SK-N-SH treated with all-trans-retinoic acid at 6 μM for 48 hours (cell line): ENCODE data around the gene BTG3.

Experiments used
- ATAC-seq: fragments of 200-7000 bp; cut with Tn5 transposase; 3 replicates; pipeline ENCODE4 v1.9.1; 2020; ENCODE audit warnings: mild to moderate bottlenecking, moderate library complexity
- ARNTL ChIP-seq: fragments of 450-650 bp; formaldehyde crosslinking; IDR thresholded peaks from 2 replicates; pipeline ENCODE4 v1.5.0; 2020; ENCODE audit warnings: low read depth, mild to moderate bottlenecking, moderate library complexity, borderline replicate concordance
- BACH2 ChIP-seq: fragments of 250-450 bp; sonication (Bioruptor Pico); IDR thresholded peaks from 2 replicates; pipeline ENCODE4 v1.9.0; 2021; ENCODE audit warnings: mild to moderate bottlenecking, borderline replicate concordance
- CSDC2 ChIP-seq: fragments of 250-450 bp; sonication (Bioruptor Pico); IDR thresholded peaks from 2 replicates; pipeline ENCODE4 v1.5.0; 2020; ENCODE audit warnings: mild to moderate bottlenecking, moderate library complexity
- ESRRG ChIP-seq: fragments of 250-450 bp; sonication (Bioruptor Pico); IDR thresholded peaks from 2 replicates; pipeline ENCODE4 v1.6.1; 2021; ENCODE audit warnings: mild to moderate bottlenecking
- GLIS3 ChIP-seq: fragments of 250-450 bp; sonication (Bioruptor Pico); IDR thresholded peaks from 2 replicates; pipeline ENCODE4 v1.5.0; 2020; ENCODE audit warnings: mild to moderate bottlenecking, moderate library complexity
- ISL1 ChIP-seq: fragments of 250-450 bp; sonication (Bioruptor Pico); IDR thresholded peaks from 2 replicates; pipeline ENCODE4 v2.1.2; 2022; ENCODE audit warnings: mild to moderate bottlenecking, moderate library complexity
- OSR1 ChIP-seq: fragments of 250-450 bp; sonication (Bioruptor Pico); IDR thresholded peaks from 2 replicates; pipeline ENCODE4 v1.8.0; 2022; ENCODE audit warnings: moderate library complexity, mild to moderate bottlenecking, inconsistent platforms
- PPARA ChIP-seq: fragments of 250-450 bp; sonication (Bioruptor Pico); IDR thresholded peaks from 2 replicates; pipeline ENCODE4 v1.5.0; 2020; ENCODE audit warnings: mild to moderate bottlenecking, borderline replicate concordance
- RARB ChIP-seq: fragments of 250-450 bp; sonication (Bioruptor Pico); IDR thresholded peaks from 2 replicates; pipeline ENCODE4 v1.8.0; 2021; ENCODE audit warnings: mild to moderate bottlenecking, moderate library complexity
- SNAI2 ChIP-seq: fragments of 250-450 bp; sonication (Bioruptor Pico); IDR thresholded peaks from 2 replicates; pipeline ENCODE4 v1.5.0; 2020; ENCODE audit warnings: mild to moderate bottlenecking, moderate library complexity
- TCF4 ChIP-seq: fragments of 250-450 bp; sonication (Bioruptor Pico); IDR thresholded peaks from 2 replicates; pipeline ENCODE4 v1.8.0; 2021; ENCODE audit warnings: mild to moderate bottlenecking, moderate library complexity, borderline replicate concordance
- TOX ChIP-seq: fragments of 250-450 bp; sonication (Bioruptor Pico); IDR thresholded peaks from 2 replicates; pipeline ENCODE4 v1.8.0; 2021; ENCODE audit warnings: mild to moderate bottlenecking, moderate library complexity, borderline replicate concordance
- ZC3H10 ChIP-seq: fragments of 250-450 bp; sonication (Bioruptor Pico); IDR thresholded peaks from 2 replicates; pipeline ENCODE4 v1.5.1; 2021; ENCODE audit warnings: mild to moderate bottlenecking, moderate library complexity
- ZFP3 ChIP-seq: fragments of 250-450 bp; sonication (Bioruptor Pico); IDR thresholded peaks from 2 replicates; pipeline ENCODE4 v1.5.0; 2020; ENCODE audit warnings: mild to moderate bottlenecking, moderate library complexity
- ZFP30 ChIP-seq: fragments of 450-650 bp; formaldehyde crosslinking; IDR thresholded peaks from 2 replicates; pipeline ENCODE4 v1.5.0; 2022; ENCODE audit warnings: mild to moderate bottlenecking, moderate library complexity
- ZNF70 ChIP-seq: fragments of 450-650 bp; formaldehyde crosslinking; IDR thresholded peaks from 2 replicates; pipeline ENCODE4 v1.5.0; 2020; ENCODE audit warnings: mild to moderate bottlenecking, moderate library complexity
- TF ChIP-seq, protein P1 (sequence below): fragments of 250-450 bp; sonication (Bioruptor Pico); IDR thresholded peaks from 2 replicates; pipeline ENCODE4 v1.5.1; 2021; ENCODE audit warnings: mild to moderate bottlenecking, moderate library complexity
- TF ChIP-seq, protein P2 (sequence below): fragments of 250-450 bp; sonication (Bioruptor Pico); IDR thresholded peaks from 2 replicates; pipeline ENCODE4 v1.8.0; 2020; ENCODE audit warnings: mild to moderate bottlenecking, moderate library complexity, borderline replicate concordance
- TF ChIP-seq, protein P3 (sequence below): fragments of 250-450 bp; sonication (Bioruptor Pico); IDR thresholded peaks from 2 replicates; pipeline ENCODE4 v1.8.0; 2021; ENCODE audit warnings: low read depth, mild to moderate bottlenecking, moderate library complexity, borderline replicate concordance
- TF ChIP-seq, protein P4 (sequence below): fragments of 250-450 bp; sonication (Bioruptor Pico); IDR thresholded peaks from 2 replicates; pipeline ENCODE4 v1.5.1; 2020; ENCODE audit warnings: low read depth, mild to moderate bottlenecking, moderate library complexity

Gene BTG3

DNA sequence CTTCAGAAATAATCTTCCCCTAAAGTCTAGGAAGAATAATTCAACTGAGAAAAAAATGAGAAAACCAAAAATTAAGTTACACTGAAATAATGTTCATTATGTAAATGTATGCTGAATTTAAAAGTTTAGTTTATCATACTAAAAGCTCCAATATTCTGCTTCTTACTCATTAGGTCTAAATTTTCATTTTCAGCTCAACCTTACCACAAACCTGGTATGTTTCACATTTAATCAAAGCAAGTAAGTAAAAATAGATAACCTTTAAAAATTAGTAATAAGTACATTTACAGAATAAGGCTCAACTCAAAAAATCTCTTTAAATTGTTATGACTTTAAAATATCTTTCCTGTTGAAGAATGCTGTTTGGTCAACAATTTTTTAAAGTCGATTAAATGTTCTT, 15.0 kb downstream of the BTG3 start:
- no peak for ATAC-seq
- TF ChIP-seq OSR1 (CRISPR knock-in tag) (no peak), TCF4 (CRISPR knock-in tag) (no peak), BACH2 (CRISPR knock-in tag) (no peak), ISL1 (CRISPR knock-in tag) (no peak), PPARA (CRISPR knock-in tag) (no peak), ARNTL (no peak), RARB (CRISPR knock-in tag) (no peak), ZC3H10 (CRISPR knock-in tag) (no peak), SNAI2 (CRISPR knock-in tag) (no peak), ZFP3 (CRISPR knock-in tag) (no peak), ESRRG (CRISPR knock-in tag) (no peak), ZFP30 (CRISPR knock-in tag) (no peak)
- TF ChIP-seq, protein P1, sequence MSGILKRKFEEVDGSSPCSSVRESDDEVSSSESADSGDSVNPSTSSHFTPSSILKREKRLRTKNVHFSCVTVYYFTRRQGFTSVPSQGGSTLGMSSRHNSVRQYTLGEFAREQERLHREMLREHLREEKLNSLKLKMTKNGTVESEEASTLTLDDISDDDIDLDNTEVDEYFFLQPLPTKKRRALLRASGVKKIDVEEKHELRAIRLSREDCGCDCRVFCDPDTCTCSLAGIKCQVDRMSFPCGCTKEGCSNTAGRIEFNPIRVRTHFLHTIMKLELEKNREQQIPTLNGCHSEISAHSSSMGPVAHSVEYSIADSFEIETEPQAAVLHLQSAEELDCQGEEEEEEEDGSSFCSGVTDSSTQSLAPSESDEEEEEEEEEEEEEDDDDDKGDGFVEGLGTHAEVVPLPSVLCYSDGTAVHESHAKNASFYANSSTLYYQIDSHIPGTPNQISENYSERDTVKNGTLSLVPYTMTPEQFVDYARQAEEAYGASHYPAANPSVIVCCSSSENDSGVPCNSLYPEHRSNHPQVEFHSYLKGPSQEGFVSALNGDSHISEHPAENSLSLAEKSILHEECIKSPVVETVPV (CRISPR knock-in tag), result no peak

DNA sequence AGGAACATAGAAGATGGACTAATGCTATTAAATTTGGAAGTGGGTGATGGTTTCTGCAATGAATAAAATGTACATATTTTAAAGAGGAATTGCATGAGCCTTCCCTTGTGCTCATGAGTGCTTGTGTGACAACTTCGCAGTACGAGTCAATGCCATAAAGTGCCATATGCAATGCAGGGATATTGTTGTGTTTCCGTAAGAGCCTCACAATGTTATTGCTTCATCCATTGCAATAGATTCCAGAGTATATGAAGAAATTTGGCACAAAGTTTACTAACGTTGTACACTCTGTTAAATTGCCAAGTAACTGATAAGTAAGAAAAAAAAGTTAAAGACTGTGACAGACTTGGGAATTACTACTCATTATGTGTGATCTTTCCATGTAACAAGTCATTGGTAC, 22.3 kb downstream of the BTG3 start:
- TF ChIP-seq, protein P2, sequence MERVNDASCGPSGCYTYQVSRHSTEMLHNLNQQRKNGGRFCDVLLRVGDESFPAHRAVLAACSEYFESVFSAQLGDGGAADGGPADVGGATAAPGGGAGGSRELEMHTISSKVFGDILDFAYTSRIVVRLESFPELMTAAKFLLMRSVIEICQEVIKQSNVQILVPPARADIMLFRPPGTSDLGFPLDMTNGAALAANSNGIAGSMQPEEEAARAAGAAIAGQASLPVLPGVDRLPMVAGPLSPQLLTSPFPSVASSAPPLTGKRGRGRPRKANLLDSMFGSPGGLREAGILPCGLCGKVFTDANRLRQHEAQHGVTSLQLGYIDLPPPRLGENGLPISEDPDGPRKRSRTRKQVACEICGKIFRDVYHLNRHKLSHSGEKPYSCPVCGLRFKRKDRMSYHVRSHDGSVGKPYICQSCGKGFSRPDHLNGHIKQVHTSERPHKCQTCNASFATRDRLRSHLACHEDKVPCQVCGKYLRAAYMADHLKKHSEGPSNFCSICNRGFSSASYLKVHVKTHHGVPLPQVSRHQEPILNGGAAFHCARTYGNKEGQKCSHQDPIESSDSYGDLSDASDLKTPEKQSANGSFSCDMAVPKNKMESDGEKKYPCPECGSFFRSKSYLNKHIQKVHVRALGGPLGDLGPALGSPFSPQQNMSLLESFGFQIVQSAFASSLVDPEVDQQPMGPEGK (CRISPR knock-in tag), result no peak
- TF ChIP-seq, protein P1 (CRISPR knock-in tag), result no peak
- TF ChIP-seq BACH2 (CRISPR knock-in tag) (no peak), CSDC2 (CRISPR knock-in tag) (no peak), OSR1 (CRISPR knock-in tag) (no peak), TOX (no peak), ISL1 (CRISPR knock-in tag) (no peak), SNAI2 (CRISPR knock-in tag) (no peak), GLIS3 (CRISPR knock-in tag) (no peak), ZNF70 (no peak), TCF4 (CRISPR knock-in tag) (no peak), PPARA (CRISPR knock-in tag) (no peak), ZFP3 (CRISPR knock-in tag) (no peak)
- TF ChIP-seq, protein P3, sequence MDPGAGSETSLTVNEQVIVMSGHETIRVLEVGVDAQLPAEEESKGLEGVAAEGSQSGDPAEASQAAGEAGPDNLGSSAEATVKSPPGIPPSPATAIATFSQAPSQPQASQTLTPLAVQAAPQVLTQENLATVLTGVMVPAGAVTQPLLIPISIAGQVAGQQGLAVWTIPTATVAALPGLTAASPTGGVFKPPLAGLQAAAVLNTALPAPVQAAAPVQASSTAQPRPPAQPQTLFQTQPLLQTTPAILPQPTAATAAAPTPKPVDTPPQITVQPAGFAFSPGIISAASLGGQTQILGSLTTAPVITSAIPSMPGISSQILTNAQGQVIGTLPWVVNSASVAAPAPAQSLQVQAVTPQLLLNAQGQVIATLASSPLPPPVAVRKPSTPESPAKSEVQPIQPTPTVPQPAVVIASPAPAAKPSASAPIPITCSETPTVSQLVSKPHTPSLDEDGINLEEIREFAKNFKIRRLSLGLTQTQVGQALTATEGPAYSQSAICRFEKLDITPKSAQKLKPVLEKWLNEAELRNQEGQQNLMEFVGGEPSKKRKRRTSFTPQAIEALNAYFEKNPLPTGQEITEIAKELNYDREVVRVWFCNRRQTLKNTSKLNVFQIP (CRISPR knock-in tag), result no peak
- TF ChIP-seq, protein P4, sequence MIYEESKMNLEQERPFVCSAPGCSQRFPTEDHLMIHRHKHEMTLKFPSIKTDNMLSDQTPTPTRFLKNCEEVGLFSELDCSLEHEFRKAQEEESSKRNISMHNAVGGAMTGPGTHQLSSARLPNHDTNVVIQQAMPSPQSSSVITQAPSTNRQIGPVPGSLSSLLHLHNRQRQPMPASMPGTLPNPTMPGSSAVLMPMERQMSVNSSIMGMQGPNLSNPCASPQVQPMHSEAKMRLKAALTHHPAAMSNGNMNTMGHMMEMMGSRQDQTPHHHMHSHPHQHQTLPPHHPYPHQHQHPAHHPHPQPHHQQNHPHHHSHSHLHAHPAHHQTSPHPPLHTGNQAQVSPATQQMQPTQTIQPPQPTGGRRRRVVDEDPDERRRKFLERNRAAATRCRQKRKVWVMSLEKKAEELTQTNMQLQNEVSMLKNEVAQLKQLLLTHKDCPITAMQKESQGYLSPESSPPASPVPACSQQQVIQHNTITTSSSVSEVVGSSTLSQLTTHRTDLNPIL (CRISPR knock-in tag), result no peak
- ATAC-seq, result no peak

DNA sequence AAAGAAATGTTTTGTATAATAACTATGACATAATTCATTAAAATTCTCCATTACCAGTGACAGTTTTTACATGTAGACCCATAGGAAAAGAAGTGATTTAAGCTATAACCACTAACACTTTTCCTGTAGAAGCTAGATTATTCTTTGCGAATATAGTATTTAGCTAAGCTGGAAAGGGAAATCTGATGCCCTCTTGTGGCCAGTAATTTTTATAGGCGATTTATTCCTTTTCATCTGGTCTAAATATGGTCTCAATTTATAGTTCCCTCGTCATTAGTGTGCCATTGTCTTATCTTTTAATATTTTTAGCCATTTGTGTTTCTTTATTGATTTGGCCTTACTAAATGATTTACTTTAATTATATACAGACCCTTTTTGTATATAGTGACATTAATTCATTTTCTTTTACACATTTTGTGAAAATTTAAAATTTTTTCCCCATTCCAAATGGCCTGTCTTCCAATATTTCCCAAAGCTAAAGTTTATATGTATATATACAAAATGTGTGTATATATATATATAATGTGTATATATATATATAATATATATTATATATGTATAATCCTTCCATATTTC, 26.7 kb downstream of the BTG3 start:
- TF ChIP-seq TCF4 (CRISPR knock-in tag) (peak; percentile 60; the same call in 1 of the 2 replicates), ISL1 (CRISPR knock-in tag) (no peak), RARB (CRISPR knock-in tag) (no peak)
- TF ChIP-seq, protein P1 (CRISPR knock-in tag), result no peak
- TF ChIP-seq, protein P4 (CRISPR knock-in tag), result no peak
- ATAC-seq, result peak; percentile 76
